Measurements from ENCODE around the gene KLF17.

KLF17 gene

DNA sequence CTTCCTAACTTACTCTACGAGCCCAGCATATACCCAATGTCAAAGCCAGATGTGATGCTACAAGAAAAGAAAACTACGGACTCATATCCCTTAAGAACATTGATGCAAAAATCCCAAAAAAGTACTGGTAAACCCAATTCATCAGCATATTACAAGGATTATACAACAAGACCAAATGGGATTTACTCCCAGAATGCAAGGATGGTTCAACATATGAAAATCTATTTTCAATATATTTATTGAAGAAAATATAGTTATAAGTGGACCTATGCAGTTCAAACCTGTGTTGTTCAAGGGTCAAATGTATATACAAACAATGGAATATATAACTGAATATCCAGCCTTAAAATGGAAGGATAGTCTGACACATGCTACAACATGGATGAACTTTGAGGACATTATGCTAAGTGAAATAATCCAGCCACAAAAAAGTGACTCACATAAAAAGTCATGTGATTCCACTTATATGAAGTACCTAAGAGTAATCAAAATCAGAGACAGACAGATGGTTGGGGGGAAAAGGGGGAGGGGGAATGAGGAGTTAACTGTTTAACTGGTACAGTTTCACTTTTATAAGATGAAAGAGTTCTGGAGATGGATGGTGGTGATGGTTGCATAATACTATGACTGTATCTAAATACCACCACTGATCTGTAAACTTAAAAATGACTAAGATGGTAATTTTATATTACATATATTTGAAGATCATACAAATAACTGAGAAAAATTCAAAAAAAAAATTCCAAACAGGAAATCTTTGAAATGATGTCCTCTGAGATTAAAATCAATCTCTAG is 26.5 kb downstream of the KLF17 start:
- H3K9ac ChIP-seq (ENCODE audit: low read length) = no peak overlapping the region
- no peak overlapping the region for H3K4me3 ChIP-seq (ENCODE audit: low read length)
- no peaks in the 10 kb centered on the region for H3K27me3 ChIP-seq (ENCODE audit: control insufficient read depth, insufficient read depth, low read length)

DNA sequence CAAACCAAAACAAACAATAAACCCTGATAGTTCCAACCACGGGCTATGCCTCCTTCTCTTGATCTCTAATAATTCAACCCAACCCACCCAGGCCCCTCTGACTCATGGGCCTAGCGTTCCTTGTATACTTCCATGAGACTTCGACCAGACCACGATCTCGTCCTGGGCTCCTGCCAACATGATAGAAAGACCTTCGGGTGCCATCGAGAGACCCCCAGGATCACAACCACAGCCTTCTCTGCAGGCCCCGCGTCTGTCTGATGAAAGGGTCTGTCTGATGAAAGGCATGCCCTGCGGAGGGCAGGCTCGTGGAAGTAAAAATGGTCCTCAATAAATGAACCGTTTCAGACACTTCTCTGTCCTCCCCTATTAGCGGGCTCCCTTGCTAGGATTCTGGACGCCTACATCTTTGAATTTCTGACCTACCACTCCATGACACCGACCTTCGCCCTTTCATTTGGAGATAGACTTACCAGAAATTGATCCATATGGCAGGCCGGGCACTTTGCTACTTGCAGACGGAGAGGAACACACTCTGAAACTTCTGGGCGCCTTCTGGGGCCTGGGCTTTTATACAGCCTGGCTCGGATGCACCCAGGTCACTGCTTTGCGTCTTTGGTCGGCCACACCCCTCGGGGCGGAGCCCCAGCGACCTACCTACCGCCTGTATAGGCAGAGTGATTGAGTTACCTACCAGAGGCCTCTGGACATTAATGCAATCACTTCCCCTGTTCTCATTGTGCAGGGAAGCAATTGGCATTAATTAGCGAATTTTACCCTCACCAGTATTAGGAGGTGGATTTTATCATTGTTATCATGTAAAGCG is 28.1 kb downstream of the KLF17 start:
- Histone ChIP-seq H3K9ac (ENCODE audit: low read length) (no peak overlapping the region), H3K36me3 (ENCODE audit: control insufficient read depth, insufficient read depth, low read length) (no peaks in the 10 kb centered on the region), H3K4me3 (ENCODE audit: low read length) (no peak overlapping the region), H3K27me3 (ENCODE audit: control insufficient read depth, insufficient read depth, low read length) (no peaks in the 10 kb centered on the region), H3K27ac (ENCODE audit: low read depth, low read length) (no peak overlapping the region), H3K4me1 (ENCODE audit: control insufficient read depth, insufficient read depth, low read length) (no peaks in the 10 kb centered on the region)

More for the DNA sequence above, 26.5 kb downstream of the KLF17 start:
- no peaks in the 10 kb centered on the region for H3K4me1 ChIP-seq (ENCODE audit: control insufficient read depth, insufficient read depth, low read length)
- no peak overlapping the region for H3K27ac ChIP-seq (ENCODE audit: low read depth, low read length)
- H3K36me3 ChIP-seq (ENCODE audit: control insufficient read depth, insufficient read depth, low read length) = no peaks in the 10 kb centered on the region

DNA sequence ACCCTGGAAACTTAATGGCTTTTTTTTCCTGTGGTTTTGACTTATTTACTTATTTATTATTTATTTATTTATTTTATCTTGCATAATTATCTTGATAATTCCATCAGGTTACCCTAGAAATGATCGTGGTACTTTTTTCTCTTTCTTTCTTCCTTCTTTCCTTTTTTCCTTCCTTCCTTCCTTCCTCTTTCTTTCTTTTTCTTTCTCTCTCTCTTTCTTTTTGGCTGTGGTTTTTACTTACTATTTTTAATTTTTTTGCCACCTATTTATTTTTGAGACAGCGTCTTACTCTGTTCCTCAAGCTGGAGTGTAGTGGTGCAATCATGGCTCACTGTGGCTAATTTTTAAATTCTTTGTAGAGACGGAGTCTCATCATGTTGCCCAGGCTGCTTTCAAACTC is 29.0 kb downstream of the KLF17 start:
- no peak overlapping the region for H3K27ac ChIP-seq (ENCODE audit: low read depth, low read length)
- H3K36me3 ChIP-seq (ENCODE audit: control insufficient read depth, insufficient read depth, low read length) = no peaks in the 10 kb centered on the region
- no peak overlapping the region for H3K4me3 ChIP-seq (ENCODE audit: low read length)
- no peaks in the 10 kb centered on the region for H3K27me3 ChIP-seq (ENCODE audit: control insufficient read depth, insufficient read depth, low read length)
- H3K4me1 ChIP-seq (ENCODE audit: control insufficient read depth, insufficient read depth, low read length) = no peaks in the 10 kb centered on the region
- no peak overlapping the region for H3K9ac ChIP-seq (ENCODE audit: low read length)

DNA sequence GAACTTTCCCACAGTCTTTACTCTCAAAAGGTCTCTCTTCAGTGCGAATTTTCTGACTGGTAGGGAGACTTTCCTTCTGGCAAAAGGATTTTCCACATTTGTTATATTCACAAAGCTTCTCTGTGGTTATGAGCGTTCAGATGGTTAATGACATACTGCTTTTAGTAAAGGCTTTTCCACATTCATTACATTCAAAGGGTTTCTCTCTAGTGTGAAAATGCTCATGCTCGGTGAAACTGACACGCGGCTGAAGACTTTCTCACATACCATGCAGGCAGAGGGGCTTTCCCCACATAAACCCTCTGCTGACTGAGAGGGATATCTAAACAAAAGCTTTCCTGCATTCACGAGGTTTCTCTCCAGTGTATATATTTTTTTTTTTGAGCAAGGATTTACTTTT is 32.7 kb downstream of the KLF17 start:
- Histone ChIP-seq H3K4me3 (ENCODE audit: low read length) (no peak overlapping the region), H3K27me3 (ENCODE audit: control insufficient read depth, insufficient read depth, low read length) (no peaks in the 10 kb centered on the region), H3K4me1 (ENCODE audit: control insufficient read depth, insufficient read depth, low read length) (no peaks in the 10 kb centered on the region), H3K27ac (ENCODE audit: low read depth, low read length) (no peak overlapping the region), H3K36me3 (ENCODE audit: control insufficient read depth, insufficient read depth, low read length) (no peaks in the 10 kb centered on the region), H3K9ac (ENCODE audit: low read length) (no peak overlapping the region)

DNA sequence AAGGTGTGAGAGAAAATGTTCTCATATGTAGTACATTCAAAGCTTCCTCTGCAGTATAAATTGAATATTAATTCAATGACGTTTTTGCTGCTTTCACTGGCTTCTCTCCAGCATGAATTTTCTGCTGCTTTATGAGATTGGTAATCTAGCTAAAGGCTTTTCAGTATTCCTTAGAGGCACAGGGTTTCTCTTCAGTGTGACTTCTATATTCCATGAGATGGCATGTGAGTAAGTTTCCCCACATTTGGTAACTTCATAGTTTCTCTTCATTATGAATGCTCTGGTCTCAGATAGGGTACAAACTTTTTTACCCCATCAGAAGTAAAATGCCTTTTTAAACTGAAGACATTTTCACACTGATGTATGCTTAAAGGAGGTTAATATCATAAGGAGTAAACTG is 33.2 kb downstream of the KLF17 start:
- H3K36me3 ChIP-seq (ENCODE audit: control insufficient read depth, insufficient read depth, low read length) = no peaks in the 10 kb centered on the region
- H3K9ac ChIP-seq (ENCODE audit: low read length) = no peak overlapping the region
- H3K4me3 ChIP-seq (ENCODE audit: low read length) = no peak overlapping the region
- H3K27me3 ChIP-seq (ENCODE audit: control insufficient read depth, insufficient read depth, low read length) = no peaks in the 10 kb centered on the region
- no peaks in the 10 kb centered on the region for H3K4me1 ChIP-seq (ENCODE audit: control insufficient read depth, insufficient read depth, low read length)
- no peak overlapping the region for H3K27ac ChIP-seq (ENCODE audit: low read depth, low read length)

DNA sequence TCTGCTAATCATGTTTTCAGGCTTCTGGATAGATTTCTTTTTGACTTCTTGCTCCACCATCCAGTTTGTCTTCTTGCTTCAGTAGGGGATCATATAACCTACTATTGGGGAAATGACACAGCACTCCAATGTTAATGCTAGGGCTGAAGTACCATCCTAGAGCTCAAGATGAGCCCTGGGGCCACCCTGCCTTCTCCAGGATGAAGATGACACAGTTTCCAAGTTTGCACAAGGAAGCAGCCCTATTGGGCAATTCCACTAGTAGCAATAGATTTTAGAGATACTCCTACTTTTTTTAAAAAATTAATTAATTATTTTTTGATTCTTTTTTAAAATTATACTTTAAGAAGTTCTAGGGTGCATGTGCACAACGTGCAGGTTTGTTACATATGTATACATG is 34.1 kb downstream of the KLF17 start:
- no peaks in the 10 kb centered on the region for H3K36me3 ChIP-seq (ENCODE audit: control insufficient read depth, insufficient read depth, low read length)
- no peak overlapping the region for H3K27ac ChIP-seq (ENCODE audit: low read depth, low read length)
- no peaks in the 10 kb centered on the region for H3K27me3 ChIP-seq (ENCODE audit: control insufficient read depth, insufficient read depth, low read length)
- H3K9ac ChIP-seq (ENCODE audit: low read length) = no peak overlapping the region
- no peak overlapping the region for H3K4me3 ChIP-seq (ENCODE audit: low read length)
- no peaks in the 10 kb centered on the region for H3K4me1 ChIP-seq (ENCODE audit: control insufficient read depth, insufficient read depth, low read length)

DNA sequence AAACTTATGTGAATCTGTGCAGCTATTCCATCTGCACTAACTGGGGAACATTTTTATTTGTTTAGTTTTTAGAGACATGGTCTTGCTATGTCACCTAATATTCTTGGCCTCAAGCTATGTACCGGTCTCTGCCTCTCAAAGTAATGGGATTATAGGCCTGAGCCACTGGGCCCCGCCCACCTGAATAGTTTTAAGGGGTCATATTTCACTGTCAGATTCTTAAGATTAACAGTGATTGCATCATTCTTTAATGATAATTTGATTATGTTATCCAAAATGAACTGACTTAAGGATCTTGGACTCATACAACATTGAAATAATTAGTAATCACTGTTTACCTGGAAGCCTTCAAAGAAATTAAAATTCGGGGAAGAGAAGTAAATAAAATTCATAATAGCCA is 35.4 kb downstream of the KLF17 start:
- Histone ChIP-seq H3K27ac (ENCODE audit: low read depth, low read length) (no peak overlapping the region), H3K4me1 (ENCODE audit: control insufficient read depth, insufficient read depth, low read length) (no peaks in the 10 kb centered on the region), H3K36me3 (ENCODE audit: control insufficient read depth, insufficient read depth, low read length) (no peaks in the 10 kb centered on the region), H3K4me3 (ENCODE audit: low read length) (no peak overlapping the region), H3K27me3 (ENCODE audit: control insufficient read depth, insufficient read depth, low read length) (no peaks in the 10 kb centered on the region), H3K9ac (ENCODE audit: low read length) (no peak overlapping the region)

DNA sequence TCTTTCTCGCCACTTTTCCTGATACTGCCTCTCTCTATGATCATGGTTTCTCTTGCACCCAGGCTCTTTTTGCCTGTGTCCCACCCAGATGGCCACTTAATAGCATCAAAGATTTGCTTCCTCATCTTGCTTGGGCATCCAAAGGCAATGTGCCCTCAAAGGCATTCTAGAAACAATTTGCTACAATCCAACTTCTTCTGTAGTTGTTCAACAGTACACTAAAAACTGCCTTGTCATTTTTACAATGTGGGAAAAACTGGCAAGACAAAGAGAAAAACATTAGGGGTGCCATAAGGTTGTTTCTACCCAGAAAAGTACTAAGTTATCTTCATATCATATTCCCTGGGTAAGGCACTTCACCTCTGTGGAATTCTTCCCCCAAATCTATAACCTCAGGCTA is 39.3 kb downstream of the KLF17 start:
- no peak overlapping the region for H3K9ac ChIP-seq (ENCODE audit: low read length)
- H3K4me3 ChIP-seq (ENCODE audit: low read length) = no peak overlapping the region
- no peaks in the 10 kb centered on the region for H3K27me3 ChIP-seq (ENCODE audit: control insufficient read depth, insufficient read depth, low read length)
- no peak overlapping the region for H3K27ac ChIP-seq (ENCODE audit: low read depth, low read length)
- no peaks in the 10 kb centered on the region for H3K4me1 ChIP-seq (ENCODE audit: control insufficient read depth, insufficient read depth, low read length)
- no peaks in the 10 kb centered on the region for H3K36me3 ChIP-seq (ENCODE audit: control insufficient read depth, insufficient read depth, low read length)

DNA sequence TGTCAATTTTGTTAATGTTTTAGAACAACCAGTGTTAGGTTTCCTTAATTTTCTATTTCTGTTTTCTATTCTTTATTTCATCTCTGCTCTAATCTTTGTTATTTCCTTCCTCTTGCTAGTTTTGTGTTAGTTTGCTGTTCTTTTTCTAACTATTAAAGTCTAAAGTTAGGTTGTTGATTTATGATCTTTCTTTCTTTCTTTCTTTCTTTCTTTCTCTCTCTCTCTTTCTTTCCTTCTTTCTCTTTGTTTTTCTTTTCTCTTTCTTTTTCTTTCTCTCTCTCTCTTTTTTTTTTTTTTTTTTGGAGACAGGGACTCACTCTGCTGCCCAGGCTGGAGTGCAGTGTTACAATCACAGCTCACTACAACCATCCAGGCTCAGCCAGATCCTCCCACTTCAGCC is 40.2 kb downstream of the KLF17 start:
- Histone ChIP-seq H3K4me3 (ENCODE audit: low read length) (no peak overlapping the region), H3K27ac (ENCODE audit: low read depth, low read length) (no peak overlapping the region), H3K9ac (ENCODE audit: low read length) (no peak overlapping the region), H3K4me1 (ENCODE audit: control insufficient read depth, insufficient read depth, low read length) (no peaks in the 10 kb centered on the region), H3K36me3 (ENCODE audit: control insufficient read depth, insufficient read depth, low read length) (no peaks in the 10 kb centered on the region), H3K27me3 (ENCODE audit: control insufficient read depth, insufficient read depth, low read length) (no peaks in the 10 kb centered on the region)

DNA sequence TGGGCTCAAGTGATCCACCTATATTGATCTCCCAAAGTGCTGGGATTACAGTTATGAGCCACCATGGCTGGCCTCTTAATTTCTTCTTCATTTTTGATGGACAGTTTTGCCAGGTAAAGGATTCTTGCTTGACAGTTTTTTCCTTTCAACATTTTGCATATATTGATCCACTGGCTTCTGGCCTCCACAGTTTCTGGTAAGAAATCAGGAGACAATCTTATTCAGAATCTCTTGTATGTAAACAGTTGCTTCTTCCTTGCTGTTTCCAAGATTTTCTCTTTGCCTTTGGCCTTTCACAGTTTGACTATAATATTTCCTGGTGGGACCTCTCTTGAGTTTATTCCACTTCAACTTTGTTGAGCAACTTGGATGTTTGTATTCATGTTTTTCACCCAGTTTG is 42.9 kb downstream of the KLF17 start:
- Histone ChIP-seq H3K27me3 (ENCODE audit: control insufficient read depth, insufficient read depth, low read length) (no peaks in the 10 kb centered on the region), H3K4me3 (ENCODE audit: low read length) (no peak overlapping the region), H3K36me3 (ENCODE audit: control insufficient read depth, insufficient read depth, low read length) (no peaks in the 10 kb centered on the region), H3K9ac (ENCODE audit: low read length) (no peak overlapping the region), H3K4me1 (ENCODE audit: control insufficient read depth, insufficient read depth, low read length) (no peaks in the 10 kb centered on the region), H3K27ac (ENCODE audit: low read depth, low read length) (no peak overlapping the region)

DNA sequence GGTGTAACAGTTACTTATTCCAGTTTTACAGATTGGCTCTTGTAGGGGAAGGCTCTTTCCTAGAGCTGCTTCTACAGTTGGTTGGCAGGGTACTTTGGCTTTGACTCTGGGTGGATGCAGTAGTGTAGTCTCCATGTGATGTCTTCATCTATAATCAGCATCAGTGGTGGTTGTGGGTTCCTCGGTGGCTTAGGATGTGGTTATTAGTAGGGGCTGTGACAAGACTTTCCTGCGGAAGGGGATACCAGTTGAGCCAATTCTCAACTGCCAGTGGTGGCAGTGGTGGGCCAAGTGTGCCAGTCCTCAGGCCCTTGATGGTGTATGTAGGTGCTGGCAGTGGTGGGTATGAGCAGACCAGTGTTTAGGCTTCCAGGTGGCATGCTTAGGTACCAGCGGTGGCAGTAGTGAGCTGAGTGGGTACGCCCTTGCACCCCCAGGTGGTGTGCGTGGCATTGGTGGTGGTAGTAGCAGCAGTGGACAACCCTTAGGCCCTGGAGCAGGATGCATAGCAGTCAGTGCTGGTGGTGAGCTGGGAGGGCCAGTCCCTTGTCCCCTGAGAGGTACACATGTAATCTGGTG is 50.0 kb downstream of the KLF17 start:
- Histone ChIP-seq H3K4me3 (ENCODE audit: low read length) (no peak overlapping the region), H3K27me3 (ENCODE audit: control insufficient read depth, insufficient read depth, low read length) (peaks cover 2% of the 10 kb centered on the region), H3K27ac (ENCODE audit: low read depth, low read length) (no peak overlapping the region), H3K9ac (ENCODE audit: low read length) (no peak overlapping the region), H3K36me3 (ENCODE audit: control insufficient read depth, insufficient read depth, low read length) (no peaks in the 10 kb centered on the region), H3K4me1 (ENCODE audit: control insufficient read depth, insufficient read depth, low read length) (no peaks in the 10 kb centered on the region)

DNA sequence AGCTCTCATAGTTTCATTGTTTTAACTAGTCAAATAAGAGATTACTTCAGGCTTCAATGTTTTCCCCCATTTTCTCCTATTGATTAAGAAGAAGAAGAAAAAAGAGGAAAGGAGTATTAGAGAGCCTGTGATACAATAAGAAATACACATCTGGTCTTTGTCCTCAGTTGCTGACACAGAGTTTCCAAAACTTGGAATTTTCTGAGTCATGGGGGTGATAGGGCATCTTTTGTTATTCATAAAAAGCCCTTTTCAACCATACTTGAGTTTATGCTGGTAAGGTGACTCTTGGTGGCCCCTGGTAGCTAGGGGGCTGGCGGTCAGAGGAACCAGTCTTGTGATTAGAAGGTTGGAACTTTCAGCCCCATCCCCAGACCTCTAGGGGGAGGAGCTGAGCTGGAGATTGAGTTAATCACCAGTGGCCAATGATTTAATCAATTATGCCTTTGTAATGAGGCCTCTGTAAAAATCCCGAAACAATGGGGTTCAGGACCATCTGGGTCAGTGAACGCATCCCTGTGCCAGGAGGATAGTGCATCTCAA is 51.7 kb downstream of the KLF17 start:
- peaks cover 2% of the 10 kb centered on the region for H3K27me3 ChIP-seq (ENCODE audit: control insufficient read depth, insufficient read depth, low read length)
- H3K4me1 ChIP-seq (ENCODE audit: control insufficient read depth, insufficient read depth, low read length) = no peaks in the 10 kb centered on the region
- no peak overlapping the region for H3K9ac ChIP-seq (ENCODE audit: low read length)
- no peak overlapping the region for H3K27ac ChIP-seq (ENCODE audit: low read depth, low read length)
- H3K36me3 ChIP-seq (ENCODE audit: control insufficient read depth, insufficient read depth, low read length) = no peaks in the 10 kb centered on the region
- H3K4me3 ChIP-seq (ENCODE audit: low read length) = no peak overlapping the region

All from rectal smooth muscle tissue (tissue), 1 donor.